ENCODE measurements around the gene ATP8B1. TPM values are rescaled to one million over a fixed set of nuclear protein-coding genes. Genes with fewer than 3 reads are reported as not detected.
A peak's percentile ranks its signal among the peaks of the same experiment; 100 is the strongest.

Gene ATP8B1
- total RNA-seq, 1 experiment from 2014 or later, result 1.1 TPM

- H3K27me3 Mint-ChIP-seq (ENCODE audit: low read depth), result peaks cover 4% of the 10 kb centered on the region; the same call in 1 of the 2 replicates
These were observed 34.9 kb upstream of the ATP8B1 start for GRCh38 chr18:57837917-57838548.

More at GRCh38 chr18:57837917-57838548, 34.9 kb upstream of the ATP8B1 start:
- H3K9me3 Mint-ChIP-seq, result no peaks in the 10 kb centered on the region
- Histone ChIP-seq H2AFZ (ENCODE audit: low read length) (no peak overlapping the region), H3K79me1 (ENCODE audit: insufficient read depth, low read depth, low read length, poor library complexity, severe bottlenecking) (no peaks in the 10 kb centered on the region), H2BK5ac (ENCODE audit: insufficient read length, low read length) (no peak overlapping the region), H3K79me2 (ENCODE audit: insufficient read depth, low read length) (no peaks in the 10 kb centered on the region), H2BK20ac (ENCODE audit: low read depth, low read length, poor library complexity, severe bottlenecking) (no peak overlapping the region), H3T11ph (ENCODE audit: low read length) (no peak overlapping the region), H2BK15ac (ENCODE audit: low read depth, low read length) (no peak overlapping the region), H2AK5ac (ENCODE audit: insufficient read length, low read length) (no peak overlapping the region), H4K91ac (ENCODE audit: insufficient read length, low read depth, low read length) (no peak overlapping the region), H3K9me3 (ENCODE audit: control insufficient read depth, low read depth, low read length) (no peaks in the 10 kb centered on the region), H3K4ac (ENCODE audit: low read depth, low read length) (no peak overlapping the region), H4K20me1 (ENCODE audit: control insufficient read depth, insufficient read depth, insufficient read length) (no peaks in the 10 kb centered on the region), H3K4me2 (ENCODE audit: insufficient read depth, insufficient read length, low read length) (no peak overlapping the region), H3K23me2 (ENCODE audit: insufficient read length, low read depth, low read length, poor library complexity, severe bottlenecking) (no peaks in the 10 kb centered on the region), H3K27ac (ENCODE audit: insufficient read length, low read depth, low read length) (no peak overlapping the region), H3K23ac (ENCODE audit: insufficient read length, low read depth, low read length) (no peak overlapping the region), H3K14ac (ENCODE audit: insufficient read depth, low read length) (no peak overlapping the region), H3K18ac (ENCODE audit: insufficient read length, low read depth, low read length) (no peak overlapping the region), H4K8ac (replicated peaks; ENCODE audit: insufficient read length, low read depth, low read length) (no peak overlapping the region), H2BK120ac (ENCODE audit: low read depth, low read length, poor library complexity, severe bottlenecking) (no peak overlapping the region), H3K4me1 (ENCODE audit: insufficient read depth, low read length) (peaks cover 1% of the 10 kb centered on the region; the same call in 1 of the 2 replicates), H4K5ac (ENCODE audit: insufficient read length, low read depth, low read length) (no peak overlapping the region), H3K27me3 (ENCODE audit: insufficient read depth, low read length) (no peaks in the 10 kb centered on the region), H3K56ac (ENCODE audit: insufficient read length, low read depth, low read length) (no peak overlapping the region), H2BK12ac (ENCODE audit: insufficient read length, low read depth, low read length) (no peak overlapping the region), H3K9ac (ENCODE audit: extremely low read depth, insufficient read length, low read length) (no peak overlapping the region)
- peaks cover under 1 to 2% of the 10 kb centered on the region in 2 experiments; a peak in 2 of 4 replicates for H3K4me1 Mint-ChIP-seq
- no peak for DNase-seq
- H3K36me3 Mint-ChIP-seq (ENCODE audit: insufficient read depth in 1 of 3, low read depth in 3 of 3), result no peaks in the 10 kb centered on the region
- WGBS (ENCODE audit: extremely low coverage, insufficient read length, low lambda C conversion rate), result no CpG with 5 or more reads among the region's 12 CpGs
- TF ChIP-seq CTCF (conservative IDR thresholded peaks at IDR 0.05), result no peak
- H3K4me3 Mint-ChIP-seq, result no peak overlapping the region
- peak overlapping the region in 1 of 3 experiments; percentile 46; a peak in 2 of 7 replicates for H3K27ac Mint-ChIP-seq

All from H9 (cell line).